Mesenchymal stem cell (in vitro differentiated cells and primary cell): Measurements from ENCODE around the gene RBM15.
A peak's percentile ranks its signal among the peaks of the same experiment; 100 is the strongest.

Source experiments
- DNase-seq: peaks from one replicate; pipeline ENCODE4 v3.0.0-alpha.2; 2013
- H2AFZ ChIP-seq: one replicate; pipeline ENCODE4 v1.6.1; 2013; ENCODE audit warnings: low read depth, mild to moderate bottlenecking, control low read depth, inconsistent platforms, low read length, moderate library complexity
- H2AK5ac ChIP-seq: 2 replicates; pipeline ENCODE4 v1.6.1; 2013; ENCODE audit warnings: low read length, moderate library complexity, mild to moderate bottlenecking, inconsistent platforms; ENCODE audit not compliant: severe bottlenecking
- H2BK120ac ChIP-seq: one replicate; pipeline ENCODE4 v1.6.1; 2013; ENCODE audit warnings: low read depth, mild to moderate bottlenecking, inconsistent platforms, low read length, moderate library complexity
- H2BK12ac ChIP-seq, 2 experiments: one replicate each; pipeline ENCODE4 v1.6.1; 2013; ENCODE audit warnings: inconsistent platforms in 2 of 2, low read length in 2 of 2, mild to moderate bottlenecking in 2 of 2, moderate library complexity in 2 of 2, control low read depth in 1 of 2
- H2BK15ac ChIP-seq: one replicate; pipeline ENCODE4 v1.6.1; 2013; ENCODE audit warnings: mild to moderate bottlenecking, low read depth, inconsistent platforms; ENCODE audit not compliant: poor library complexity, severe bottlenecking
- H2BK5ac ChIP-seq: 2 replicates; pipeline ENCODE4 v1.6.1; 2013; ENCODE audit warnings: low read depth, mild to moderate bottlenecking, low read length, control low read depth, inconsistent platforms; ENCODE audit not compliant: poor library complexity, severe bottlenecking
- H3K14ac ChIP-seq, 2 experiments: one replicate each; pipeline ENCODE4 v1.6.1; 2013; ENCODE audit warnings: inconsistent platforms in 2 of 2, low read length in 2 of 2, control low read depth in 1 of 2, mild to moderate bottlenecking in 1 of 2, moderate library complexity in 1 of 2
- H3K18ac ChIP-seq, 2 experiments: one replicate each; pipeline ENCODE4 v1.6.1; 2013; ENCODE audit warnings: inconsistent platforms in 2 of 2, low read length in 2 of 2, control low read depth in 1 of 2, low read depth in 1 of 2, mild to moderate bottlenecking in 1 of 2
- H3K23ac ChIP-seq, 2 experiments: one replicate each; pipeline ENCODE4 v1.6.1; 2013; ENCODE audit warnings: inconsistent platforms in 2 of 2, low read length in 2 of 2, mild to moderate bottlenecking in 2 of 2, moderate library complexity in 2 of 2, control low read depth in 1 of 2
- H3K27ac ChIP-seq: 2 replicates; pipeline ENCODE4 v1.5.1; 2013; ENCODE audit warnings: mild to moderate bottlenecking, moderate library complexity, low read length, control low read depth, inconsistent platforms; ENCODE audit not compliant: poor library complexity, severe bottlenecking
- H3K27me3 ChIP-seq, 2 experiments: 2 replicates each; pipeline versions ENCODE4 v1.6.1 to v1.7.0; 2013; ENCODE audit warnings: low read length in 2 of 2, mild to moderate bottlenecking in 2 of 2, moderate library complexity in 2 of 2, control low read depth in 1 of 2, inconsistent platforms in 1 of 2; ENCODE audit not compliant: control insufficient read depth in 1 of 2, insufficient read depth in 1 of 2
- H3K36me3 ChIP-seq, 2 experiments: 2 replicates each; pipeline versions ENCODE4 v1.6.1 to v1.7.0; 2013; ENCODE audit warnings: low read length in 2 of 2, control low read depth in 1 of 2, inconsistent platforms in 1 of 2, low read depth in 1 of 2, mild to moderate bottlenecking in 1 of 2; ENCODE audit not compliant: insufficient read depth in 2 of 2, control insufficient read depth in 1 of 2
- H3K4ac ChIP-seq, 2 experiments: one replicate each; pipeline ENCODE4 v1.6.1; 2013; ENCODE audit warnings: inconsistent platforms in 2 of 2, low read length in 2 of 2, mild to moderate bottlenecking in 2 of 2, moderate library complexity in 2 of 2, control low read depth in 1 of 2, low read depth in 1 of 2
- H3K4me1 ChIP-seq: 2 replicates; pipeline ENCODE4 v1.6.1; 2013; ENCODE audit warnings: low read depth, low read length, control low read depth; ENCODE audit not compliant: control insufficient read depth, insufficient read depth
- H3K4me2 ChIP-seq: 2 replicates; pipeline ENCODE4 v1.6.1; 2013; ENCODE audit warnings: low read length, mild to moderate bottlenecking, inconsistent platforms; ENCODE audit not compliant: poor library complexity, severe bottlenecking
- H3K4me3 ChIP-seq, 2 experiments: 2 replicates each; pipeline versions ENCODE4 v1.5.1 to v1.7.0; 2013; ENCODE audit warnings: low read length in 2 of 2, mild to moderate bottlenecking in 2 of 2, control low read depth in 1 of 2, low read depth in 1 of 2; ENCODE audit not compliant: insufficient read depth in 1 of 2
- H3K79me1 ChIP-seq: replicated peaks from 2 replicates; pipeline ENCODE4 v1.6.1; 2013; ENCODE audit warnings: mild to moderate bottlenecking, control low read depth, low read length, inconsistent platforms; ENCODE audit not compliant: poor library complexity, severe bottlenecking
- H3K9ac ChIP-seq: 2 replicates; pipeline ENCODE4 v1.7.0; 2013; ENCODE audit warnings: mild to moderate bottlenecking, low read length, moderate library complexity
- H3K9me3 ChIP-seq: 2 replicates; pipeline ENCODE4 v1.7.0; 2013; ENCODE audit warnings: mild to moderate bottlenecking, low read length; ENCODE audit not compliant: control insufficient read depth
- H4K8ac ChIP-seq: one replicate; pipeline ENCODE4 v1.6.1; 2013; ENCODE audit warnings: inconsistent platforms, mild to moderate bottlenecking, low read length, moderate library complexity
- H4K91ac ChIP-seq: one replicate; pipeline ENCODE4 v1.6.1; 2013; ENCODE audit warnings: mild to moderate bottlenecking, low read length, inconsistent platforms
- WGBS: methylation state at CpG from one replicate; pipeline ENCODE4 v1.1.7; 2013; ENCODE audit warnings: mixed read lengths; 5-methylcytosine and 5-hydroxymethylcytosine counted together

RBM15 gene

DNA sequence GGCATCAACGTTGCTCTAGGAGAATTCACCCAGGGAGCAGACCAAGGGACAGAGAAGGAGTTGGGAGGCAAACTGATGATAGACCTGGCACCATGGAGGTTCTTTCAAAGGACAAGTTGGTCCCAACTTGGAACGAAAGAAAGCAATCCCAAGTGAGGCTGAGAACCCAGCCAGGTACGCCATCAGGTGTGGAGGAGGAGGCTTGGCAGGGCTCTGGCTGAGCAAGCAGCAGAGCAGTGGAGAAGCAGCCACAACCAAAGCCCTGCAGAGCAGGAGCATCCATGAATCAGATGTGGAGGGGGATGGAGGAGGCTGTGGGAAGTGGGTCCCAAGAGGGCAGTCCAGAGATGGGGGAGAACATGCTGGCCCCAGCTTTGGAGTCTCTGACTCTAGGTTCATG is 36.3 kb upstream of the RBM15 start:
- DNase-seq = no peak
- no peak overlapping the region for H3K4me3 ChIP-seq
- H2BK120ac ChIP-seq = no peak overlapping the region
- H3K27me3 ChIP-seq = peaks cover 0 to 41% of the 10 kb centered on the region in 2 experiments
- no peaks in the 10 kb centered on the region for H3K79me1 ChIP-seq
- H2BK5ac ChIP-seq = no peak overlapping the region
- no peaks in the 10 kb centered on the region for H3K9me3 ChIP-seq
- WGBS = 69% methylated on average over 3 of the region's 3 CpGs
- no peaks in the 10 kb centered on the region for H3K36me3 ChIP-seq
- no peak overlapping the region for H3K27ac ChIP-seq
- H3K9ac ChIP-seq = no peak overlapping the region
- H2BK12ac ChIP-seq = no peak overlapping the region
- no peak overlapping the region for H3K14ac ChIP-seq
- H3K4ac ChIP-seq = no peak overlapping the region
- H4K8ac ChIP-seq = no peak overlapping the region
- no peak overlapping the region for H2AFZ ChIP-seq
- no peaks in the 10 kb centered on the region for H3K4me1 ChIP-seq
- no peak overlapping the region for H3K4me2 ChIP-seq
- H3K23ac ChIP-seq = no peak overlapping the region
- no peak overlapping the region for H3K18ac ChIP-seq
- no peak overlapping the region for H2BK15ac ChIP-seq
- no peak overlapping the region for H2AK5ac ChIP-seq
- H4K91ac ChIP-seq = no peak overlapping the region

DNA sequence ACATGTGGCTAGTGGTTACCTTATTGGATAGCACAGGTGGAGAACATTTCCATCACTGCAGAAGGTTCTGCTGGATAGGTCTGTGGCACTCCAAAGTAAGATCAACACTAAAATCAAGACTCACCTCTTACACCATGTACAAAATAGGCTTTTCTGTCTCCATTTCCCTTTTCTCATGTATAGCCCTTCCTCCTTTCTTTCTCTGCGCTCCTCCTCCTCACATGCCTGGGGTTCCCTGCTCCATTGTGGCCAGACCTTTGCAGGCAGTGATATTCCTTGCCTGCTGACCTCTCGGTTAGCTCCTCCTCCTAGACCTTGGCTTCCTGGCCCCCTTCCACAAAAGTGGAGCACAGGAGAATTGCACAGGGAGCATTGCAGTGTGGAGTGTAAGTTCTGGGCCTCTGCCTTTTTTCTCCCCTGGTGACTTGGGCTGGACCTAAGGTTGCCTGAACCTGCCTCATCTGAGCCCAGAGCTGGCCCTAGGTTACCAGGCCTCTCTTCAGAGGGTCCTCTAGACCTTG is 33.2 kb upstream of the RBM15 start:
- no peak overlapping the region for H2AK5ac ChIP-seq
- H3K9ac ChIP-seq = no peak overlapping the region
- no peak overlapping the region for H3K4me2 ChIP-seq
- H2BK15ac ChIP-seq = no peak overlapping the region
- DNase-seq = no peak
- no peak overlapping the region for H3K27ac ChIP-seq
- H3K79me1 ChIP-seq = no peaks in the 10 kb centered on the region
- no peak overlapping the region for H3K4me3 ChIP-seq
- no peak overlapping the region for H2BK5ac ChIP-seq
- no peaks in the 10 kb centered on the region for H3K36me3 ChIP-seq
- H3K9me3 ChIP-seq = no peaks in the 10 kb centered on the region
- H4K91ac ChIP-seq = no peak overlapping the region
- H2BK12ac ChIP-seq = no peak overlapping the region
- H3K4me1 ChIP-seq = no peaks in the 10 kb centered on the region
- H4K8ac ChIP-seq = no peak overlapping the region
- WGBS = 40% methylated on average over 2 of the region's 2 CpGs
- no peak overlapping the region for H3K23ac ChIP-seq
- no peak overlapping the region for H2AFZ ChIP-seq
- no peak overlapping the region for H3K18ac ChIP-seq
- peaks cover 0 to 46% of the 10 kb centered on the region in 2 experiments for H3K27me3 ChIP-seq
- no peak overlapping the region for H3K14ac ChIP-seq
- H3K4ac ChIP-seq = no peak overlapping the region
- no peak overlapping the region for H2BK120ac ChIP-seq

DNA sequence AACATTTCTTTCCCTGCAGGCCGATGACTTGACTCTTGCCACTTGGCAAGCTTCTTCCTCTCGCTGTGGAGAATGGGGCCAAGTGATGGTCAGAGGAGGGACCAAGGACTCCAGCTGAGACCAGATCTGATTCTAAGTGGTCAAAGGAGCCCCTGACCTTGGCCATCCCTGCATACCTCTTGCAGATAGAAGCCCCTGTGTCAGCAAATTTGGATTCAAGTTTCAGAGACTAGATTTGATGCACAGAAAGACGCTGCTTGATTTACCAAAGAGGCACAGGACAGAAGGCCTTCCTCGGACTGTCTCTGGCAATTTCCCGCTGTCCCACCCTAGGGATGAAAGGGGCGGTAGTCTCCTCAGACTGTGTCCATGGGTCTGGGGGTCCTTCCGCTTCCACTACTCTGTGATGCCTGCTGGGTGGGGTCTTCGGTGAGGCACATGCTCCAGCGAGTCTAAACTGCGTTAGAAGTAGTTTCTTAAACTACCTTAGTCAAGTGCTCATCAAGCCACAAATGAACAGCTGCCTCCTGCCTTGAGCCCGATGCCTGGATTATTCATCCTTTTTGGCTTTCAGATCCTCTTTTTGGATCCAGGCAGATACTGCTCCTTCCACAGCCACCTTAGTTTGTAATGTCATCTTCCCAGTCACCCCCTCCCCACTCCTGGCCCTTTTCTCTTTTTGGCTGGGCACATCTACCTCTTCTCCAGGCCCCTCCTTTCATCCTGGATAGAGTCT is 31.8 kb upstream of the RBM15 start:
- no peak overlapping the region for H3K27ac ChIP-seq
- no peak overlapping the region for H3K4me2 ChIP-seq
- no peak overlapping the region for H3K23ac ChIP-seq
- no peak overlapping the region for H2AK5ac ChIP-seq
- H3K4me3 ChIP-seq = peak overlapping the region in 1 of 2 experiments; percentile 21
- no peaks in the 10 kb centered on the region for H3K9me3 ChIP-seq
- no peak overlapping the region for H3K4ac ChIP-seq
- peaks cover 0 to 46% of the 10 kb centered on the region in 2 experiments for H3K27me3 ChIP-seq
- H3K14ac ChIP-seq = no peak overlapping the region
- no peak overlapping the region for H2BK5ac ChIP-seq
- no peak overlapping the region for H4K8ac ChIP-seq
- H2AFZ ChIP-seq = no peak overlapping the region
- 86% methylated on average over 11 of the region's 11 CpGs for WGBS
- no peak for DNase-seq
- H3K79me1 ChIP-seq = no peaks in the 10 kb centered on the region
- H2BK12ac ChIP-seq = no peak overlapping the region
- H2BK15ac ChIP-seq = no peak overlapping the region
- no peak overlapping the region for H3K18ac ChIP-seq
- H2BK120ac ChIP-seq = no peak overlapping the region
- H4K91ac ChIP-seq = no peak overlapping the region
- H3K9ac ChIP-seq = peak overlapping the region; percentile 64
- no peaks in the 10 kb centered on the region for H3K4me1 ChIP-seq
- H3K36me3 ChIP-seq = no peaks in the 10 kb centered on the region

DNA sequence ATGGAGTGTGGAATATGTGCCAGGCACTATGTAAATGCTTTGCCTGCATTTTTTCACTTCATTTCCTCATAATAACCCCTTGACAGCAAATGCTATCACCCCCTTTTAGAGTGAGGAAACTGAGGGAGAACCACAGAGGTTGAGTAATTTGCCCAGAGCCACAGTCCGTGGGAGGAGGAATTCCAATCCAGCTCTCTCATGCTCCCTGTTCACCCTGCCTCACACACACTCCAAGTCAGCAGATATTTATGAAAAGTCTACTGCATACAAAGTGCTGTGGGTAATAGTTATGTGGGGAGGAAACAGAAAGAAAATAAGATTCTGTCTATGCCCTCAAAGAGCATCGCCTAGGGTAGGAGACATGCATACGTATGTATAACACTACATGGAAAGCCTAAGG is 30.9 kb upstream of the RBM15 start:
- H2BK5ac ChIP-seq = no peak overlapping the region
- H4K8ac ChIP-seq = no peak overlapping the region
- H2BK12ac ChIP-seq = no peak overlapping the region
- H3K4me1 ChIP-seq = no peaks in the 10 kb centered on the region
- H2AFZ ChIP-seq = no peak overlapping the region
- H3K4me2 ChIP-seq = no peak overlapping the region
- no peak overlapping the region for H3K14ac ChIP-seq
- H3K4ac ChIP-seq = no peak overlapping the region
- 83% methylated on average over 3 of the region's 3 CpGs for WGBS
- no peak overlapping the region for H2AK5ac ChIP-seq
- H3K27me3 ChIP-seq = peaks cover 0 to 38% of the 10 kb centered on the region in 2 experiments
- no peak overlapping the region for H2BK120ac ChIP-seq
- H3K4me3 ChIP-seq = peak overlapping the region in 1 of 2 experiments; percentile 21
- no peak overlapping the region for H3K18ac ChIP-seq
- H3K36me3 ChIP-seq = no peaks in the 10 kb centered on the region
- no peak overlapping the region for H3K27ac ChIP-seq
- H2BK15ac ChIP-seq = no peak overlapping the region
- H3K79me1 ChIP-seq = no peaks in the 10 kb centered on the region
- H3K9ac ChIP-seq = peak overlapping the region; percentile 64
- DNase-seq = peak; percentile 26
- no peaks in the 10 kb centered on the region for H3K9me3 ChIP-seq
- no peak overlapping the region for H4K91ac ChIP-seq
- no peak overlapping the region for H3K23ac ChIP-seq
